NT2/D1 (cell line): Measurements from ENCODE around the gene EMC9.

Experiments
- SUZ12 ChIP-seq: IDR thresholded peaks from 2 replicates; pipeline ENCODE4 v1.6.1; 2011; ENCODE audit not compliant: insufficient read length, insufficient read depth; ENCODE audit errors: extremely low read depth
- YY1 ChIP-seq: IDR thresholded peaks from 2 replicates; pipeline ENCODE4 v1.6.1; 2011; ENCODE audit not compliant: insufficient read length, insufficient read depth

DNA sequence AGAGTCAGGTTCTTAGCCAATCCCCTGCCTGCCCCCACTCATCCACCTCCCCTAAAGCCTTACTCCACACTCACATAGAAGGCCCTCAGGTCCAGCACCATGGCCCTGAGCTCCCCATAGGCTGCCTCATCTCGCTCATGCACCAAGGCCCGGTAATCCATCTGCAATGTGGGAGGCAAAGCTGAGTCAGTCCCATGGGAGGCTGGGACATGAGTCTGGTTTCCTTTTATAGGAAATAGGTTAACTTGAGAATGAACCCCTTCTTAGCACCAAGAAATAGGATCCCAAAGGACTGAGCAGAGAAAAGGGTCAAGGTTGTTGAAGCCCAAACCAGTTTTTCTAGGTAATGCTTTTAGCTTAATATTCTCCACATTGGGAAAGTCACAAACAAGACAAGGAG, 2.1 kb upstream of the EMC9 start:
- TF ChIP-seq YY1 = no peak
- no peak for TF ChIP-seq SUZ12
